HepG2 (cell line): ENCODE measurements around the gene TMPO. TPM values are rescaled to one million over a fixed set of nuclear protein-coding genes. Genes with fewer than 3 reads are reported as not detected.

Experiments
- ATM ChIP-seq: fragments of 450-650 bp; IDR thresholded peaks from 2 replicates; pipeline ENCODE4 v1.7.1; 2017; ENCODE audit warnings: mild to moderate bottlenecking, borderline replicate concordance
- CBFB ChIP-seq: sonication (generic); formaldehyde crosslinking; IDR thresholded peaks from 2 replicates; pipeline ENCODE4 v1.4.0; 2020; ENCODE audit warnings: missing genetic modification reagents
- LCORL ChIP-seq, 2 experiments: fragments of 450-650 bp in 1 of 2; sonication (generic) in 1 of 2; formaldehyde crosslinking in 1 of 2; IDR thresholded peaks; 2 replicates each; pipeline versions ENCODE4 v1.5.0 to v1.6.1; 2017 to 2020; ENCODE audit warnings: antibody characterized with exemption in 1 of 2, missing genetic modification reagents in 1 of 2
- NFIC ChIP-seq: IDR thresholded peaks from 2 replicates; pipeline ENCODE4 v1.6.1; 2012; ENCODE audit warnings: mild to moderate bottlenecking, low read length, inconsistent platforms
- NFRKB ChIP-seq: fragments of 450-650 bp; IDR thresholded peaks from 2 replicates; pipeline ENCODE4 v1.6.1; 2017
- NFYC ChIP-seq: IDR thresholded peaks from 2 replicates; pipeline ENCODE4 v1.6.1; 2016; ENCODE audit warnings: missing genetic modification reagents, missing compliant biosample characterization
- PHF21A ChIP-seq: sonication (generic); formaldehyde crosslinking; IDR thresholded peaks from 2 replicates; pipeline ENCODE4 v1.5.0; 2020; ENCODE audit warnings: mild to moderate bottlenecking, missing genetic modification reagents
- PLRG1 ChIP-seq: fragments of 450-650 bp; conservative IDR thresholded peaks from 2 replicates; pipeline ENCODE4 v1.6.1; 2016
- THAP11 ChIP-seq: IDR thresholded peaks from 2 replicates; pipeline ENCODE4 v1.6.1; 2016; ENCODE audit warnings: missing biosample characterization, missing genetic modification reagents
- YEATS4 ChIP-seq: sonication (generic); formaldehyde crosslinking; IDR thresholded peaks from 2 replicates; pipeline ENCODE4 v1.4.0; 2020; ENCODE audit warnings: missing genetic modification reagents, borderline replicate concordance
- YY1 ChIP-seq: IDR thresholded peaks from 2 replicates; pipeline ENCODE4 v1.6.1; 2011; ENCODE audit warnings: low read length, low read depth, moderate library complexity, mild to moderate bottlenecking; ENCODE audit not compliant: insufficient read depth, insufficient replicate concordance
- ZBTB20 ChIP-seq: sonication (generic); formaldehyde crosslinking; IDR thresholded peaks from 2 replicates; pipeline ENCODE4 v1.8.1; 2023; ENCODE audit warnings: missing genetic modification reagents, low read depth, mild to moderate bottlenecking, borderline replicate concordance
- ZMYM2 ChIP-seq: sonication (generic); formaldehyde crosslinking; IDR thresholded peaks from 2 replicates; pipeline ENCODE4 v1.8.0; 2022; ENCODE audit warnings: mild to moderate bottlenecking, missing genetic modification reagents
- ZNF724P ChIP-seq: sonication (generic); formaldehyde crosslinking; IDR thresholded peaks from 2 replicates; pipeline ENCODE4 v1.8.0; 2022; ENCODE audit warnings: missing genetic modification reagents, borderline replicate concordance
- ZNF788 ChIP-seq: sonication (generic); formaldehyde crosslinking; IDR thresholded peaks from 2 replicates; pipeline ENCODE4 v1.5.0; 2020; ENCODE audit warnings: mild to moderate bottlenecking, missing genetic modification reagents, borderline replicate concordance
- ZSCAN20 ChIP-seq: sonication (generic); formaldehyde crosslinking; IDR thresholded peaks from 2 replicates; pipeline ENCODE4 v1.4.0; 2020; ENCODE audit warnings: missing genetic modification reagents, mild to moderate bottlenecking, borderline replicate concordance
- ZZZ3 ChIP-seq: sonication (generic); formaldehyde crosslinking; IDR thresholded peaks from 2 replicates; pipeline ENCODE4 v1.4.0; 2020; ENCODE audit warnings: missing genetic modification reagents, mild to moderate bottlenecking, borderline replicate concordance
- polyA plus RNA-seq, 8 experiments: library from polyadenylated mRNA; depleted of rRNA in 3 of 8; stranded (reverse) in 7 of 8; unstranded in 1 of 8; fragments of >200 nt; fragmentation: Illumina TruSeq in 4 of 8; extraction: Trizol in 4 of 8; gene quantifications; 2 replicates each; pipeline versions ENCODE4 v1.2.1 to v1.2.3, GENCODE V29; 2011 to 2016; ENCODE audit warnings: low read depth in 4 of 8, missing spikeins in 1 of 8, mixed read lengths in 1 of 8; ENCODE audit not compliant: insufficient read depth in 1 of 8
- total RNA-seq, 5 experiments: library from RNA; depleted of rRNA; stranded (reverse); fragments of >200 nt; fragmentation: Illumina TruSeq; extraction: Trizol; gene quantifications; 2 replicates each; pipeline ENCODE4 v1.2.3, GENCODE V29; 2016; ENCODE audit warnings: low read depth in 1 of 5
- TF ChIP-seq, protein P1 (sequence below): sonication (generic); formaldehyde crosslinking; IDR thresholded peaks from 2 replicates; pipeline ENCODE4 v1.5.1; 2020; ENCODE audit warnings: missing genetic modification reagents, mild to moderate bottlenecking, borderline replicate concordance
- TF ChIP-seq, protein P2 (sequence below), 2 experiments: fragments of 450-650 bp in 1 of 2; sonication (generic) in 1 of 2; formaldehyde crosslinking; IDR thresholded peaks; 2 replicates each; pipeline versions ENCODE4 v1.5.0 to v1.8.0; 2020 to 2022; ENCODE audit warnings: mild to moderate bottlenecking in 1 of 2, missing genetic modification reagents in 1 of 2
- TF ChIP-seq, protein P3 (sequence below): sonication (generic); formaldehyde crosslinking; IDR thresholded peaks from 2 replicates; pipeline ENCODE4 v1.5.0; 2020; ENCODE audit warnings: missing genetic modification reagents
- TF ChIP-seq, protein P4 (sequence below), 2 experiments: sonication (generic) in 1 of 2; formaldehyde crosslinking in 1 of 2; IDR thresholded peaks; 2 replicates each; pipeline versions ENCODE4 v1.4.0 to v1.6.1; 2018 to 2020; ENCODE audit warnings: missing genetic modification reagents in 2 of 2, borderline replicate concordance in 1 of 2, low read depth in 1 of 2, mild to moderate bottlenecking in 1 of 2, missing biosample characterization in 1 of 2
- TF ChIP-seq, protein P5 (sequence below): sonication (generic); formaldehyde crosslinking; IDR thresholded peaks from 2 replicates; pipeline ENCODE4 v1.8.0; 2022; ENCODE audit warnings: mild to moderate bottlenecking, missing genetic modification reagents, borderline replicate concordance

TMPO gene
- total and polyA plus RNA-seq, 2 of the 13 experiments (the other 11 are each of a cell fraction or from before 2014, with no cell fraction given): 24.2 to 167 TPM

DNA sequence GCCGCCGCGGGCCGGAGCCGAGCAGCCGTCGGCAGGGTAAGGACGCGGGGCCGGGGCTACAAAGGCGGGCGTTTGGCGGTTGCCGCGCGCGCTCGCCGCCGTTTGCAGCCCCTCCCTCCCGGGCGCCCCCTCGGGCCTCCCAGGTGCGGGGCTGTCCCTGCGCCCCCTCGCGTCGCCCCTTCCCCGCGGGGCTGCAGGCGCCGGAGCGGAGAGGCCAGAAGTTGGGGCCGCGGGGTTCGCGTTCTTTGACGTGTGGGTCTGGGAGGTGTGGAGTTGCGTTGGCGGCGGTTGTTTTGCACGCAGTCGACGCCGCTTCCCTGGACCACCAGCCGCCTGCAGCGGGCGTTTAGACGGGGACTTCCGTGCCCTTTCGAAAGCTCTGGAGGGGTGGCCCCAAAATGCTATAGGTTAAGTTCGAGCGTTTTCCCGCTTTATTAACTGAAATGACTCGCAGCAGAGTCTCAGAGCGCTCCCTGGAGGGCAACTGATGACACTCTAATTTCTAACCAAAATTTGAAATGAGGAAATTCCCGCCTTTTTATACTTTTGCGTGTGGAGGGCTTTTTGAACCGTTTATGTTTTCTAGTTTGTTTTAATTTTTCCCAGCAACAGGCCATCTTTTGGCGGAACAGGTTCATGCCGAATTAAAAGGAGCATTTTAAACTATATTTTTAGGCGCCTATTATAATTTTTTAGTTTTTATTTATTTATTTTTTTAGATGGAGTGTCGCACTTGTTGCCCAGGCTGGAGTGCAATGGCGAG is 902 bp downstream of the TMPO start (continued):
- TF ChIP-seq, protein P1, sequence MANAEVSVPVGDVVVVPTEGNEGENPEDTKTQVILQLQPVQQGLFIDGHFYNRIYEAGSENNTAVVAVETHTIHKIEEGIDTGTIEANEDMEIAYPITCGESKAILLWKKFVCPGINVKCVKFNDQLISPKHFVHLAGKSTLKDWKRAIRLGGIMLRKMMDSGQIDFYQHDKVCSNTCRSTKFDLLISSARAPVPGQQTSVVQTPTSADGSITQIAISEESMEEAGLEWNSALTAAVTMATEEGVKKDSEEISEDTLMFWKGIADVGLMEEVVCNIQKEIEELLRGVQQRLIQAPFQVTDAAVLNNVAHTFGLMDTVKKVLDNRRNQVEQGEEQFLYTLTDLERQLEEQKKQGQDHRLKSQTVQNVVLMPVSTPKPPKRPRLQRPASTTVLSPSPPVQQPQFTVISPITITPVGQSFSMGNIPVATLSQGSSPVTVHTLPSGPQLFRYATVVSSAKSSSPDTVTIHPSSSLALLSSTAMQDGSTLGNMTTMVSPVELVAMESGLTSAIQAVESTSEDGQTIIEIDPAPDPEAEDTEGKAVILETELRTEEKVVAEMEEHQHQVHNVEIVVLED (CRISPR knock-in tag): 0 out of 2 replicates have a peak, but pooled peaks have one; percentile 5
- TF ChIP-seq ZZZ3 (CRISPR knock-in tag) (no peak), PHF21A (peak; percentile 46; the same call in 1 of the 2 replicates), ZNF788 (CRISPR knock-in tag) (no peak), ZBTB20 (CRISPR knock-in tag) (0 out of 2 replicates have a peak, but pooled peaks have one; percentile 70), ZMYM2 (CRISPR knock-in tag) (peak; percentile 16; the same call in 1 of the 2 replicates), YY1 (peak; percentile 6), YEATS4 (CRISPR knock-in tag) (peak; percentile 43), PLRG1 (no peak), ZNF724P (CRISPR knock-in tag) (peak; percentile 50; the same call in 1 of the 2 replicates), CBFB (CRISPR knock-in tag) (0 out of 2 replicates have a peak, but pooled peaks have one; percentile 23), NFYC (CRISPR knock-in tag) (peak; percentile 61), LCORL (IDR thresholded peaks at IDR 0.05) (no peak), LCORL (CRISPR knock-in tag; IDR thresholded peaks at IDR 0.05) (peak; percentile 56; the same call in 1 of the 2 replicates), NFRKB (no peak), ATM (no peak), NFIC (peak; percentile 22; the same call in 1 of the 2 replicates), ZSCAN20 (CRISPR knock-in tag) (peak; percentile 44), THAP11 (CRISPR knock-in tag) (0 out of 2 replicates have a peak, but pooled peaks have one; percentile 11)
- TF ChIP-seq, protein P2, sequence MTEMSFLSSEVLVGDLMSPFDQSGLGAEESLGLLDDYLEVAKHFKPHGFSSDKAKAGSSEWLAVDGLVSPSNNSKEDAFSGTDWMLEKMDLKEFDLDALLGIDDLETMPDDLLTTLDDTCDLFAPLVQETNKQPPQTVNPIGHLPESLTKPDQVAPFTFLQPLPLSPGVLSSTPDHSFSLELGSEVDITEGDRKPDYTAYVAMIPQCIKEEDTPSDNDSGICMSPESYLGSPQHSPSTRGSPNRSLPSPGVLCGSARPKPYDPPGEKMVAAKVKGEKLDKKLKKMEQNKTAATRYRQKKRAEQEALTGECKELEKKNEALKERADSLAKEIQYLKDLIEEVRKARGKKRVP (CRISPR knock-in tag; IDR thresholded peaks at IDR 0.05): 0 out of 4 replicates have a peak, but pooled peaks of 1 of the 2 experiments have one; percentile 11
- TF ChIP-seq, protein P3, sequence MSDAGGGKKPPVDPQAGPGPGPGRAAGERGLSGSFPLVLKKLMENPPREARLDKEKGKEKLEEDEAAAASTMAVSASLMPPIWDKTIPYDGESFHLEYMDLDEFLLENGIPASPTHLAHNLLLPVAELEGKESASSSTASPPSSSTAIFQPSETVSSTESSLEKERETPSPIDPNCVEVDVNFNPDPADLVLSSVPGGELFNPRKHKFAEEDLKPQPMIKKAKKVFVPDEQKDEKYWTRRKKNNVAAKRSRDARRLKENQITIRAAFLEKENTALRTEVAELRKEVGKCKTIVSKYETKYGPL (CRISPR knock-in tag): no peak
- TF ChIP-seq, protein P4, sequence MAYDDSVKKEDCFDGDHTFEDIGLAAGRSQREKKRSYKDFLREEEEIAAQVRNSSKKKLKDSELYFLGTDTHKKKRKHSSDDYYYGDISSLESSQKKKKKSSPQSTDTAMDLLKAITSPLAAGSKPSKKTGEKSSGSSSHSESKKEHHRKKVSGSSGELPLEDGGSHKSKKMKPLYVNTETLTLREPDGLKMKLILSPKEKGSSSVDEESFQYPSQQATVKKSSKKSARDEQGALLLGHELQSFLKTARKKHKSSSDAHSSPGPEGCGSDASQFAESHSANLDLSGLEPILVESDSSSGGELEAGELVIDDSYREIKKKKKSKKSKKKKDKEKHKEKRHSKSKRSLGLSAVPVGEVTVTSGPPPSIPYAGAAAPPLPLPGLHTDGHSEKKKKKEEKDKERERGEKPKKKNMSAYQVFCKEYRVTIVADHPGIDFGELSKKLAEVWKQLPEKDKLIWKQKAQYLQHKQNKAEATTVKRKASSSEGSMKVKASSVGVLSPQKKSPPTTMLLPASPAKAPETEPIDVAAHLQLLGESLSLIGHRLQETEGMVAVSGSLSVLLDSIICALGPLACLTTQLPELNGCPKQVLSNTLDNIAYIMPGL (CRISPR knock-in tag; IDR thresholded peaks at IDR 0.05; ENCODE audit: borderline replicate concordance in 1 of 2, low read depth in 1 of 2): peak in 1 of 2 experiments; percentile 88; a peak in 2 of 4 replicates
- TF ChIP-seq, protein P5, sequence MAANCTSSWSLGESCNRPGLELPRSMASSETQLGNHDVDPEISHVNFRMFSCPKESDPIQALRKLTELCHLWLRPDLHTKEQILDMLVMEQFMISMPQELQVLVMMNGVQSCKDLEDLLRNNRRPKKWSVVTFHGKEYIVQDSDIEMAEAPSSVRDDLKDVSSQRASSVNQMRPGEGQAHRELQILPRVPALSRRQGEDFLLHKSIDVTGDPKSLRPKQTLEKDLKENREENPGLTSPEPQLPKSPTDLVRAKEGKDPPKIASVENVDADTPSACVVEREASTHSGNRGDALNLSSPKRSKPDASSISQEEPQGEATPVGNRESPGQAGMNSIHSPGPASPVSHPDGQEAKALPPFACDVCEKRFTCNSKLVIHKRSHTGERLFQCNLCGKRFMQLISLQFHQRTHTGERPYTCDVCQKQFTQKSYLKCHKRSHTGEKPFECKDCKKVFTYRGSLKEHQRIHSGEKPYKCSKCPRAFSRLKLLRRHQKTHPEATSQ (CRISPR knock-in tag): peak; percentile 22; the same call in 1 of the 2 replicates
